Measurements from ENCODE around the gene CD300LF.
A peak's percentile ranks its signal among the peaks of the same experiment; 100 is the strongest.

DNA sequence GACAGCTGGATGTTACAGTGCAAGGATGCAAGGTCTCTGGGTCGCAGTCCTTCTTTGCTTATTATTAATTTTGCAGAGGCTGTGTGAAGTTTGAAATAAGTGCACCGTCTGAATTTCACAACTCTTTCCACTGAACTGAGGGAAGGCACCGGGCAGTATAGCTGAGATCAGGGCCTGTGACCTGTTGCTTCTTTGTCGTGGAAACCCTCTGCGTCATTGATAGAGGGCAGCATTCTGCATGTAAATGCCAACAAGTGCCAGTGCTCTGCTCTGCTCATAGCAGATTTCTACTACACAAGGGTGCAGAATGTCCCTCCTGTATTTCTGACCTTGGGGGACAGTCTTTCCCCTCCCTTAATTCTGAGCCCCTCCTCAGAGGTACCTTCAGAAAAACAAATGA, 26.0 kb downstream of the CD300LF start:
- TF ChIP-seq, protein P1, sequence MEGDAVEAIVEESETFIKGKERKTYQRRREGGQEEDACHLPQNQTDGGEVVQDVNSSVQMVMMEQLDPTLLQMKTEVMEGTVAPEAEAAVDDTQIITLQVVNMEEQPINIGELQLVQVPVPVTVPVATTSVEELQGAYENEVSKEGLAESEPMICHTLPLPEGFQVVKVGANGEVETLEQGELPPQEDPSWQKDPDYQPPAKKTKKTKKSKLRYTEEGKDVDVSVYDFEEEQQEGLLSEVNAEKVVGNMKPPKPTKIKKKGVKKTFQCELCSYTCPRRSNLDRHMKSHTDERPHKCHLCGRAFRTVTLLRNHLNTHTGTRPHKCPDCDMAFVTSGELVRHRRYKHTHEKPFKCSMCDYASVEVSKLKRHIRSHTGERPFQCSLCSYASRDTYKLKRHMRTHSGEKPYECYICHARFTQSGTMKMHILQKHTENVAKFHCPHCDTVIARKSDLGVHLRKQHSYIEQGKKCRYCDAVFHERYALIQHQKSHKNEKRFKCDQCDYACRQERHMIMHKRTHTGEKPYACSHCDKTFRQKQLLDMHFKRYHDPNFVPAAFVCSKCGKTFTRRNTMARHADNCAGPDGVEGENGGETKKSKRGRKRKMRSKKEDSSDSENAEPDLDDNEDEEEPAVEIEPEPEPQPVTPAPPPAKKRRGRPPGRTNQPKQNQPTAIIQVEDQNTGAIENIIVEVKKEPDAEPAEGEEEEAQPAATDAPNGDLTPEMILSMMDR (IDR thresholded peaks at IDR 0.05): peak in 1 of 4 donors; percentile 5
- no peak for TF ChIP-seq POLR2A (IDR thresholded peaks at IDR 0.05)
